Activated T-helper 1 cell treated with Interleukin-2 at 50 U/mL for 16 hours (primary cell): Measurements from ENCODE around the gene IL34.
A peak's percentile ranks its signal among the peaks of the same experiment; 100 is the strongest.
"Not testable (repeated sequence)": the region's sequence is repeated elsewhere in the genome, so short reads cannot be mapped to it uniquely, and the experiment has no call there.

Experiments used
- DNase-seq: peaks from one replicate; pipeline ENCODE4 v3.0.0-alpha.2; 2020; ENCODE audit warnings: low read depth

Gene IL34

DNA sequence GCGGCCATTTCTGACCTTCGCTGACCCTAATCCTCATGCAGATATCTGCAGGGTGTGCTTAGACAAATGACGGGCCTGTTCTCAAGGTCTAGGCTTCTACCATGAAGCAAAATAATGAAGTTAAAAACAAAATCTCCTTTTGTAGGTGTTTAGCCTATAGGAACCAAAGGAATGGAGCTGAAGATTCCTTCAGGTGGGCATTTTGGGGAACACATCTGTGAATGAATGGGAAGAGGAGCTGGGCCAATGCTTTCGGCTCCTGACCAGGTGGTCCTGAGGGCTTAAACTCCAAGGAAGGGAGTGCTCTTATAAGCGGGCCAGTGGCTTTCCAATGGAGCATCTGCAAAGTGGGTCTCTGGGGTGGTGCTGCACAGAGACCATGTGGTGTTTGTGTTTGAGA, 14.1 kb upstream of the IL34 start:
- no peak for DNase-seq

DNA sequence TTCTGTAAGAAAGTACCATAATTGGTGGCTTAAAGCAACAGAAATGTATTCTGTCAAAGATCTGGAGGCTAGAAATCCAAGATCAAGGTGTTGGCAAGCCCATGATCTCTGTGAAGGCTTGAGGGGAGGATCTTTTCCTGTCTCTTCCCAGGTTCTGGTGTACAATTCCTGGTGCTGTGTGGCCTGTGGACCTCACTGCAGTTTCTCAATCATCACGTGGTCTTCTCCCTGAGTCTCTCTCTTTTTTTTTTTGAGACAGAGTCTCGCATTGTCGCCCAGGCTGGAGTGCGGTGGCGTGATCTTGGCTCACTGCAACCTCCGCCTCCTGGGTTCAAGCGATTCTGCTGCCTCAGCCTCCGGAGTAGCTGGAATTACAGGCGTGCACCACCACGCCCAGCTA, 12.7 kb upstream of the IL34 start:
- not testable (repeated sequence) for DNase-seq

DNA sequence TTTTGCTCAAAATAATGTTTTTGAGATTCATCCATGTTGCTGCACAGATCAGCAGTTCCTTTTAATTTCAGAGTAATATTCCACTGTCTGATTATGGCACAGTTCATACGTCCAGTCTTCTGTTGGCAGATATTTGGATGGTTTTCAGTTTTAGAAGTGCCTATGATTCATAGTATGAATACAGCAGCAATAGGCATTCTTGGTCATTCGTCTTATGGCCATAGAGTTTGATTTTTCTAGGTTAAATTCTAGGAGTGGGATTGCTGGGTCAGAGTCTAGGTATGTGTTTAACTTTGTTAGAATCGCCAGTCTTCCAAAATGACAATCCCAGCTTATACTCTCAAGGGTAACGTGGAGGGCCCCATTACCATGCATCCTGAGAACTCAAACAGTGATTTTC, 11.5 kb upstream of the IL34 start:
- DNase-seq, result no peak

DNA sequence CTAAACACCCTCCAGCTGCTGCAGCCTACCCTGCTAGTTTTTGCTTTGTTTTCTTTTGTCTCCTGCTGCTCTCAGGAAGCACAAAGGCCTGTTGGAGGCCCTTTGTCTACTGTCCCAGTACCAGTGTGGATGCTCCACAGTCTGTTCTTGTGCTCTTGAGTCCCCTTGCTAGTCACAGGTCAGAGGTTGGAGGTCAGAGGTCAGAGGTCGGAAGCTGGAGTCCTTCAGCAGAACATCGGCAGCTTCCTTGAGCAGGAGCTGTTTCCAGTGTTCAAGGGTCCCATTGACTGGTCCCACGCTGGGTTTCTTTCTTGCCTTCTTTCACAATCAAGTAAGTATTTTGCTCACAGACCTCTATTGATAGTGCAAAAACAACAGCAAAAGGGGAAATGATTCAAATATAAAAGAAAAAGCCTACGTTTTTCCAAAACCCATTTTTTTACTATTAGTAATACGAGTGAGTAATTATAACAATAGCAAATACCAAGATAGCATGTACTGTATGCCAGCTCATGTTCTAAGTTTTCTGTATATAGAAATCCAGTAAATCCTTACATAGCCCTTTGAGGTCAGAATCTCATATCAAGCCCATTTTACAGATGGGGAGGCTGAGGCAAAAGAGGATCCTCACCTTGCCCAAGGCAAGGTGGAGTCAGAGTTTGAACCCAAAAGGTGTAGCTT, 10.9 kb upstream of the IL34 start:
- DNase-seq, result no peak

DNA sequence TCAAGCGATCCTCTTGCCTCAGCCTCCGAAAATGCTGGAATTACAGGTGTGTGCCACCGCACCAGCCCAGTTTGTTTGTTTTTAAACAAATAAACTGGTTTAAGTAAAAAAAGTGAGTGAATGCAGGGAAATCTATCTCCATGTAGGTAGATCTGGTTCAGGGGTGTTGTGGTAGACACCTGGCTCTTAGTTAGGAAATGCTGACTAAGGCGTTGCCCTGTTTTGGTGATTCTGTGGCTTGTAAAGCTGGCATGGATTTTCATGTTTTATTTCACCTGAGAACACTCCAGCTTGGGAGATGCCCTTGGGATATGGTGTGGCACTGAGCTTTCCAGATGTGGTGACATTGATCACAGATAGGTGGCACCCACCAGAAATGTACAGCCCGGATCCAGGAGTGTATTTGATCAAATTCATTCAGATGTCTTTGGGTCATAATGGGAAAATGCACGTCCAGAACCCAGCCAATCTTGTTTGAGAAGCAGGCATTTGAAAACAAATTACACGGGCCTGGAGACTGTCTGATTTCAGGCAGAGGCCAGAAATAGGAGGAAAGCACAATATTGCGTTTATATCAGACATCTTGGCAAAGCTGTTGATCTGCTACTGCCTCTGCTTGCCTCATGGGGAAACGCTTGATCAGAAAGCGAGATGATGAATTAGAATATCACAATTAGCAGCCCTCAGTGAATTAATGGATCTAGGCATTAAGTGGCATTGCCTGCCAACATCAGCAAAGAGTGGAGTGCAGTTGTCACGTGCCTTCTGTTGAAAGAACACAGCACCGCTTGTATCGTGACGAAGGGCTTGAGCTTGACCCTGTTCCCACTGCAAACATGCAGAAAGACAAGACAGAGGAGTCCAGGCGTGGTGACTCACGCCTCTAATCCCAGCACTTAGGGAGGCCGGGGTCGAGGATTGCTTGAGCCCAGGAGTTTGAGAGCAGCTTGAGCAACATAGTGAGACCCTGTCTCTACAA, 7.3 kb upstream of the IL34 start:
- DNase-seq, result no peak

DNA sequence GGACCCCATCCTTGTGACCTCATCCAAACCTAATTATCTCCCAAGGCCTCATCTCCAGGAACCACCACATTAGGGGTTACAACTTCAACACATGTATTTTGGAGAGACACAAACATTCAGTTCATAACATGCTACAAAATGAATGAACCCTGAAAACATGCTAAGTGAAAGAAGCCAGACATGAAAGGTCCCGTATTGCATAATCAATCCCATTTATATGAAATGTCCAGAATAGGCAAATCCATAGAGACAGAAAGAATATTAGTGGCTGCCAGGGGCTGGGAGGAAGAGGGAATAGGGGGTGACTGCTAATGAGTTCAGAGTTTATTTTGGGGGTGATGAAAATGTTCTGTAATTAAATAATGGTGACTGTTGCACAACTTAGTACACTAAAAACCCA, 3.7 kb upstream of the IL34 start:
- no peak for DNase-seq

DNA sequence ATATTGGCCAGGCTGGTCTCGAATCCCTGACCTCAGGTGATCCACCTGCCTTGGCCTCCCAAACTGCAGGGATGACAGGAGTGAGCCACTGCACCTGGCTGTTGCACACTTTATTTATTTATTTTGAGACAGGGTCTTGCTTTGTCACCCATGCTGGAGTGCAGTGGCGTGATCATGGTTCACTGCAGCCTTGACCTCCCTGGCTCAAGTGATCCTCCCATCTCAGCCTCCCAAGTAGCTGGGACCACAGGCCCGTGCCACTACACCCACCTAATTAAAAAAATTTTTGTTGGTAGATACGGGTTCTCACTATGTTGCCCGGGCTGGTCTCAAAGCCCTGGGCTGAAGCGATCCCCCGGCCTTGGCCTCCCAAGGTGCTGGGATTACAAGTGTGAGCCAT, 3.1 kb upstream of the IL34 start:
- DNase-seq, result not testable (repeated sequence)

DNA sequence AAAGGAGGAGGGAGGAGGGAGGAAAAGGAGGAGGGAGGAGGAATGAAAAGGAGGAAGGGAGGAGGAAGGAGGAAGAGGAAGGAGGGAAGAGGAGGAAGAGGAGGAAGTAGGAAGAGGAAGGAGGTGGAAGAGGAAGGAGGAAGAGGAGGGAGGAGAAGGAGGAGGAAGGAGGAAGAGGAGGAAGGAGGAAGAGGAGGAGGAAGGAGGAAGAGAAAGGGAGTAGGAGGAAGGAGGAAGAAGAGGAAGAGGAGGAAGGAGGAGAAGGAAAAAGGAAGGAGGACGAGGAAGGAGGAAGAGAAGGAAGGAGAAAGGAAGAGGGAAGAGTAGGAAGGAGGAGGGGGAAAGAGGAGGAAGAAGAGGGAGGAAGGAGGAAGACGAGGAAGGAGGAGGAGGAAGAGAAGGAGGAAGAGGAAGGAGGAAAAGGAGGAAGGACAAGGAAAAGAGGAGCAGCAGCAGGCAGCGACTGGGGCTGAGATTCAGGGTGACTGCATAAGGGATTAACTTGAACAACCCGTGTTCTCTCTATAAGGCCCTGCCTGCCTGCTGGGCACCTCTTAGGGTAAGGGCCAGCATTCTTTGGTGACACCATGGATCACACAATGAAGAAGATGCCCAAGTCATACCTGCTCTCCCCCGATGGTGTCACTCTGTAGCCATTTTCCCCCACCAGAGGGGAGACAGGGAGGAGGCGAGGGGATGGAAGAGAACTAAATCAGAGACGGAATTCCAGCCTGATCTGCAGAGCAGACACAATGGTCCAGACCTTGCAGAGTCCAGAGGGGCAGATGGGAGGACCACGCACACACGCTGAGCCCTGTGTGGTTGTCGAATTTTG, 1.4 kb upstream of the IL34 start:
- no peak for DNase-seq

DNA sequence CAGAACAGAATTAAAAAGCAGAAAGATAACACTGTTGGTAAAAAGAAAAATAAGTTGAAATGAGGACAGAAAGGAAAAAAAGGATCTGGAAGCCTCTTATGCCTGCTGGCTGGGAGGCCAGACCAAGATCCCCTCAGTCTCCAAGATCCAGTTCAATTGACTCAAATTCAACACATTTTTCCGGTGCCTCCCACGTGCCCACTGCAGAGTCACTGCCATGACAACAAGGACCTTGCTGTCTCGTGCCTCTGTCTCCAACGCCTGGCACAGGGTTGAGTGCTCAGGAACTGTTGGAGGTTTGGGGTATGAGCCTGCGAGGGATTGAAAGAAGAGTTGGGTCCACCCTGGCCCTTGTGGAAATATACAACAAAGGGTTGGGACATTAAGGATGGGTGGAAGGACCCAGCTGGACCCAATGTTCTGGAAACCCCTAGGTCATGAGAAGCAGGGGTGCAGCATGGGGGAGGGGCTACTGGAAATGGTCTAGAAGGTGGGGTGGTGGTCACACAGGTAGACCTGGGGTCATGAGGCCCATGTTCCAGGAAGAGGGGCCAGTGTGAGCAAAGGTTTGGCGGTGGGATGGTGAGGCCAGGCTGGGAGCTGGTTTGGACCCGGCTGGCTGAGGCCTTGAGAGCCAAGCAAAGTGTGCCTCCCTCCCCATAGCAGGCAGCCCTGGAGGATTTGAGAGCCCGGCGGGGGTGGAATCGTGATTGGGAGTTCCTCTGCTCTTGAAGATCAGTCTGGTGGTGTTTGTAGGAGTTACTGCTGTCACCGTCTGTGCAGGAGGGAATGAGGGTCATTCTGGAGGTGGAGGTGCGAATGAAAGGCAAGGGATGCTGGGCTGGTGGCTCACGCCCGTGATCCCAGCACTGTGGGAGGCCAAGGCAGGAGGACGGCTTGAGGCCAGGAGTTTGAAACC, 1.3 kb downstream of the IL34 start:
- DNase-seq, result no peak

DNA sequence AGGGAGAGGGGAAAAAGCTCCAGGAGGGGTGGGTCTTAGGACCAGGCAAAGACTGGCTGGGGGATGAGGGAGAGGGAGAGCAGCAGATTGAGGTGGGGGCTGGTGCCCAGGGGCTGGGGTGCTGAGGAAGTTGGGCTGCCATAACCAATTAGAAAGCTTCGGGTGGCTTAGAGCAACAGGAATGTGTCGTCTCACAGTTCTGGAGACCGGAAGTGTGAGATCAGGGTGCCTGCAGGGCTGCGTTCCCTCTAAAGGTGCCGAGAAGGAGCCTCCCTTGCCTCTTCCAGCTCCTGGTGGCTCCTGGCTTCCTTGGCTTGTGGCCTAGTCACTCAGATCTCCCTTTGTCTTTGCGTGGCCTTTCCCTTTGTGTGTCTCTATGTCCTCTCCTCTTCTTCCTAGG, 2.2 kb downstream of the IL34 start:
- DNase-seq, result no peak

DNA sequence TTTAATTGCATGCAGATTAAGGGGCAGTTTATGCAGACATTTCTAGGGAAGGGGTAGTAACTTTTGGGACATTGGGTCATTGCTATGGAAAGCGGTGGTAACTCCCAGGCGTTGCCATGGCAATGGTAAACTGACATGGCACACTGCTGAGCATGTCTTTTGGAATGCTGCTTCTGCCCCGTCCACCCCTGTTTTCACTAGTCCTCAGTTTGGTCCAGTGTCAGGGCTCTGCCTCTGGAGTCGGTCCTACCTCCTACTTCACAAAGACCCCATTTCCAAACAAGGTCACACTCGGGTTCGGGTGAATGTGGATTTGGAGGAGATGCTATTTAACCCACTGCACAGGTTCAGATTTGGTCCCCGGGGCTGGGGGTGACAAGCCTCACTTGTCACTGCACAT, 2.9 kb downstream of the IL34 start:
- no peak for DNase-seq

DNA sequence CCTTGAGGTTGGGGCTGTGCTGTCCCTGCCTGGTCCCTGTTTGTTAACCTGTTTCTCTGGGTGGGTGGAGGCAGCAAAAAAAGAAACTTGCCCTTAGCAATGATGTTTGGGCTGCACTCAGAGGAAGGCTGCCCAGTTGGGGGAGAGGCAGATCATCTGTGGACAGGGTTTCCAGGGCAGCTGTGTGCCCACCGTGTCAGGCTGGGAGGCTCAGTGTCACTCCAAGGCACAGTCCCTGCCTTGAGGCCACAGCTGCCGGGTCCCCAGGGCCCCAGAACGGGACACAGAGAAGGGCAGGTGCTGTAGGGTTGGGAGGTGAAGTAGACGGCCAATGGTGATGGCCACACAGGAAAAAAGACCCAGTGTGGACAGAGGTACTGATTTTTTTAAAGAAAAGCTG, 3.9 kb downstream of the IL34 start:
- DNase-seq, result no peak

DNA sequence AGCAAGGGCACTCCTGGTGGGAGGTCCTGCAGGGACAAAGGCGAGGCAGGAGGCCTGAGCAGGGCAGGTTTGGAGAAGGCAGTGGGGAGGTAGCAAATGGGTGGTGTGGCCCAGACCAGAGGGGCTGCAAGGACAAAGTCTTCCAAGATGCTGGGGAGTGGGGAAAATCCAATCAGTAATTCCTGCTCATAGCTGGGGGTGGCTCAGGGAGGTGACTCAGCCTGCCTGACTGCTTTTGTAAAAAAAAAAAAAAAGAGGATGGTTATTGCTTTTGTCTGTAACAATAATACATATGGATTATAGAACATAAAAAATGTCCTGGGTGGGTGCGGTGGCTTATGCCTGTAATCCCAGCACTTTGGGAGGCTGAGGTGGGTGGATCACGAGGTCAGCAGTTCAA, 5.2 kb downstream of the IL34 start:
- no peak for DNase-seq

DNA sequence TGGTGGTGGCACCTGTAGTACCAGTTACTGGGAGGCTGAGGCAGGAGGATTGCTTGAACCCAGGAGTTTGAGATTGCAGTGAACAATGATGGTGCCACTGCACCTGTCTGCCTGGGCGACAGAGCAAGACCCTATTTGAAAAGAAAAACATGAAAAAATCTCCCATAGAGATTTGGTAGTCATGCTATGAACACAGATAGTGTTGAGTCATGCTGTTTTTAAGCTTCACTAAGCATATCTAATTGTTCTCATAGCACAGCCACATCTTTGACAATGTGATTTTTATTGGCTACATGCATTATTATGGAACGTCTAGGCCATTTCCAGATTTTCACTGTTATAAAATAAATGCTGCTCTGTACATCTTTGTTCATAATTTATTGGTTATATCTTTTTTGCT, 6.0 kb downstream of the IL34 start:
- no peak for DNase-seq

DNA sequence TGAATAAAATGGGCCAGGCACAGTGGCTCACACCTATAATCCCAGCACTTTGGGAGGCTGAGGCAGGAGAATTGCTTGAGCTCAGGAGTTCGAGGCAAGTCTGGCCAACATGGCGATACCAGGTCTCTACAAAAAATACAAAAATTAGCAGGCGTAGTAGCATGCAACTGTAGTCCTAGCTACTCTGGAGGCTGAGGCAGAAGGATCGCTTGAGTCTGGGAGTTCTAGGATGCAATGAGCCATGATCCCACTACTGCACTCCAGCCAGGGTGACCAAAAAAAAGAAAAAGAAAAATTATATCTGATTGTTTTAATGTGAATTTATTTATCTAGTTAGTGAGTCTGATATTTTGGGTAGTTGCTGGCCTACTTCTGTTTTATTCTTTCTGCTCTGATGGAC, 7.0 kb downstream of the IL34 start:
- no peak for DNase-seq

DNA sequence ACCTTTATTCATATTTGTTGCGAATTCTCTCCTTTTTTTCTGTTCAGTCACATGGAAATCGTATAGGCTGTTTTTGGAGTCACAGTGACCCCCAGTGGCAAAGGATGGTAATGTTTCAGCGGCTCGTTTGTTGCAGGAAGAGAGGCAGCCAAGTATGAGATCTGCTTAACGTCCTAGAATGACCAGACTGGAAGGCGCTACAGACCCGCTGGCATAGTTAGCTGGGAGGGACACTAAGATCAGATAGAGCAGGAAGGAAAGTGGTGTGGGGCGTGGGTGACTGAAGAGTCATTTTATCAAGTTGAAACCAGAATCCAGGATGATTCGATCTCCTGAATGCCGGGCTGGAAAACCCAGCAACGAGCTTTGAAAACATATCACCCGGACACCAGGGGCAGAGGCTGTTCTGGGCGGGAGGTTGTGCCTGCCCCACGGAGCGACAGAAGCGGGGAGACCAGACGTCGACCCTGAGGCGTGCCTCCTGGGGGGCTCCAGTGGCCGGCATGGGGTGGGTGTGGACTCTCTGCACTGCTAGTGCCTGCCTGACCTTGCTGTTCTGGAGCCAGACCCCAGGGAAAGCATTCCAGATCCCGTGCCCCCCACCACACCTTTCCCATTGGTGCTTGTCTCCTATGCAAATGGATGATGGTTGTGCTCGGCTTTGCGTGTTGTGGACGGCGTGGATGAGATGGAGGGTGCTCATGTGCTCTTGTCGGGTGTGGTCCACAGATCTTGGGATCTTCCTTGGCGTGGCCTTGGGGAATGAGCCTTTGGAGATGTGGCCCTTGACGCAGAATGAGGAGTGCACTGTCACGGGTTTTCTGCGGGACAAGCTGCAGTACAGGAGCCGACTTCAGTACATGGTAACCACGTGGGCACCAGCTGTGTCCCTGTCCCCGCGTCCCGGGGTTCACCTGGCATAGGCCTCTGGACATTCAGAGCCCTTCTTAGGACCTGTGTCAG, 7.7 kb downstream of the IL34 start:
- peak; percentile 53 for DNase-seq

DNA sequence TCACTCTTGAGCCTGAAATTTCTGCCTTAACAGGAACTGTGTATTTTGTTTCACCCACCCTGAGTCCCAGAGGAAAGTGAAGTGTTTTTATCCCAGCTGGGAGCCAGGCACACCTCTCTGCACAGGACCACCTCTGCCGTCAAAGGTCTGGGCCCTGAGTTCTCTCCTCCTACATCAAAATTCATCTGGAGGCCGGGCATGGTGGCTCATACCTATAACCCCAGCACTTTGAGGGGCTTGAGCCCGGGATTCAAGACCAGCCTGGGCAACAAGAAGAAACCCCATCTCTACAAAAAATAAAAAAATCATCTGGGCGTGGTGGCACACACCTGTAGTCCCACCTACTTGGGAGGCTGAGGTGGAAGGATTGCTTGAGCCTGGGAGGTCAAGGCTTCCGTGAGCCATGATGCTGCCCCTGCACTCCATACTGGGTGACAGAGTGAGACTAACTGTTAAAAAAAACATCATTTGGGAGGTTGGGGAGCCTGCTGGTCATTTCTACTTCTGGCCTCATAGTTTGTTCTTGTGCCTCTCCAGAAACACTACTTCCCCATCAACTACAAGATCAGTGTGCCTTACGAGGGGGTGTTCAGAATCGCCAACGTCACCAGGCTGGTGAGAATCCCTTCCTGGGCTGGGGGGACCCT, 9.8 kb downstream of the IL34 start:
- DNase-seq, result no peak

DNA sequence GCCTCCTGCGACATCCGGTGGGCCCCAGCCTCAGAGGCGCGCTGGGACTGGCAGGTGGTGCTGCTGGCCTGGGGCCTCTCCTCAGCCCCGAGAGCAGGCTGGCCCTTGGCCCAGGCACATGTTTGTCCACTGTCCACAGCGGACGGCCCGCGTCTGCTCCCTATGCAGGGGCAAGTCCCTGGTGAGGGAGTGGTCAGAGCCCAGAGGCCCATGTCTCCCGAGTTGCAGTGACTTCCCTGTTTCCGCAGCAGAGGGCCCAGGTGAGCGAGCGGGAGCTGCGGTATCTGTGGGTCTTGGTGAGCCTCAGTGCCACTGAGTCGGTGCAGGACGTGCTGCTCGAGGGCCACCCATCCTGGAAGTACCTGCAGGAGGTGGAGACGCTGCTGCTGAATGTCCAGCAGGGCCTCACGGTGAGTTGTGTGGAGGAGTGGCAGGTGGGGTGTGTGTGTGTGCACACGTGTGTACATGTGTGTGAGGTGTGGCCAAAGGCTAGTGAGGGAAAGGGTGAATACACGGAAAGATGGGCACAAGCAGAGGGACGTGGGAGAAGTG, 10.4 kb downstream of the IL34 start:
- no peak for DNase-seq

DNA sequence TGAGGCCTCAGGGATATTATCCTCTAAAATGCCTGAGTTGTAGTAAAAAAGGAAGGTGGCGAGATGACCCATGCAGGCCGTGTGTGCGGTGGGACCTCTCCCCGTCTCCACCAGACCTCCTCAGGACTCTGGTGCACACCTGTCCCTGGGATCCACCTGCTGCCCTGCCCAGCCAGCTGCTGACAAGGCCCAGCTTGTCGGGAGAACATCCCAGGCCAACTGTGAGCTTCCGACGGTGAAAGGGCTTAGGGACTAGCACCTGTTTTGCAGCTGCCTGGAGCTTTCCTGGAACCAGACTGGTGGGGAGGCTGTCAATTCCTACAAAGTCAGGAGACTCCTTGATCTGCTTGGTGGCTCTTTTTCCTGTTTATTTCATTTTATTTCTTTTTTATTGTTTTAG, 11.6 kb downstream of the IL34 start:
- DNase-seq, result no peak

DNA sequence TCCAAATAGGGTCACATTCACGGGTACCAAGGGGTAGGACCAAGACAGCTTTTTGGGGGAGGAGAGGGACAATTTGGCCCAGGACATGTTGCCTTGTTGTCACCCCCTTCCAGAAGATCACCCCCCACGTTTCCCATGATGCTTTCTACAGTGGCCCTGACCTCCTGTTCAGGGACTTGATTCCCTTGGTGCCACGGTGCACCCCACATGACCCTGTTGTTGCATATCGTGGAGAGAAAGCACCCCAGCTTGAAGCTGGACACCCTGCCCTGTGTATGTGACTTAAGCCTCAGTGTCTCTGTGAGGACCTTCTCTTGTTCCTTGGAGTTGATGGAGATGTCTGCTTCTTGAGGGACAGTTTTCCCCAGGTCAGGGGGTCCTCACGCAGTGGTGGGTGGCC, 12.6 kb downstream of the IL34 start:
- no peak for DNase-seq
